Colonic mucosa (tissue), 4 donors: ENCODE measurements around the gene CILP2. TPM values are rescaled to one million over a fixed set of nuclear protein-coding genes. Genes with fewer than 3 reads are reported as not detected.

ENCODE experiments used
- DNase-seq: peaks from one replicate; pipeline ENCODE4 v3.0.0-alpha.2; 2020
- H3K27ac ChIP-seq: fragments of 200-600 bp; one replicate; pipeline ENCODE4 v1.8.0; 2021
- H3K27me3 ChIP-seq: fragments of 200-600 bp; one replicate; pipeline ENCODE4 v1.8.0; 2021
- H3K36me3 ChIP-seq: fragments of 200-600 bp; one replicate; pipeline ENCODE4 v1.8.0; 2021
- H3K4me1 ChIP-seq: fragments of 200-600 bp; one replicate; pipeline ENCODE4 v1.8.0; 2021; ENCODE audit warnings: mild to moderate bottlenecking
- H3K4me3 ChIP-seq: fragments of 200-600 bp; one replicate; pipeline ENCODE4 v1.8.0; 2021
- H3K9ac ChIP-seq, 2 donors: one replicate each; pipeline ENCODE4 v1.7.0; 2013; ENCODE audit warnings: control low read depth in 2 of 2, low read depth in 2 of 2, low read length in 2 of 2
- H3K9me3 ChIP-seq: fragments of 200-600 bp; one replicate; pipeline ENCODE4 v1.8.0; 2021
- intact Hi-C: fragments of 100-400 bp; cut with DNase I; formaldehyde crosslinking; loops from one replicate; pipeline ENCODE4 v1.14.1; 2022
- total RNA-seq, 2 donors: library from RNA; stranded (reverse); fragmentation: NEBNext Ultra II Directional in 1 of 2; extraction: Animal tissue kit (Norgen Biotek cat#: 25700) in 1 of 2; gene quantifications; one replicate each; pipeline ENCODE4 v1.2.1, GENCODE V29; 2021
- TF ChIP-seq, protein P1 (sequence below): fragments of 200-600 bp; IDR thresholded peaks from one replicate; pipeline ENCODE4 v1.8.0; 2022; ENCODE audit warnings: antibody characterized with exemption, mild to moderate bottlenecking
- donor health status: healthy.
- donor health status: DM: no; HTN: no; CAD: no.
- donor health status: DM: no; HTN: no; CAD: no.

The CILP2 gene
- total RNA-seq, 2 donors from 2014 or later = 0.05 to 0.35 TPM

DNA sequence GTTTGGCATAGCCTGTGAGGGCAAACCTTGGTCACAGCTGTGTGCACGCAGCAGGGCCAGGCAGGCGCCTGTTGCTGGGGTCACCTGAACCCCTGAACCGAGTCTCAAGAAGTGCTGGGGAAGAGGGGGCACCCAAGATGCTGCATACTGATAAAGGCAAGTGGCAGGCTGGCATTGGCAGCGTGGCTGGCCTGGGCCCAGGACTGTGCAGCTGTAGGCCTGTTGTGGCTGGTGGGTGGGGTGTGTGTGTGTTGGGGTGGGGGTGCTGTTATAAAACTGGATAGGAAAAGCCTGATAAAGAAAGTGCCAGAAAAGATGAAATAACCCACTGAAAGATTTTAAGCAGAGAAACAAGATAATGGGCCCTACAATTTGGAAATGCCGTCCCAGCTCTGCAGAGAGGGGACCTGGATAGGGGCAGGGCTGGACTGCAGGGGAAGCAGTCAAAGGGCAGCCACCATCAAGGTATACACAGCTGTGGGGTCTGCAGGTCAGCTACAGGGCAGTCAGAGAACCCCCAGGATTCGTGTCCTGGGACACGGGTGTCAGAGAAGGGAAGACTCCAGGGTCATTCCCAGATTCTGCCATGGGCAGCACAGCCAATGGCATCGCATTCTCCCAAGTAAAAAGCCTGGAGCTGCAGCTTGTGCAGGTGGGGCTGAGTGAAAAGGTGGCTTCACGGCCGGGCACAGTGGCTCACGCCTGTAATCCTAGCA, 33.2 kb downstream of the CILP2 start:
- H3K4me3 ChIP-seq = no peak overlapping the region
- TF ChIP-seq, protein P1, sequence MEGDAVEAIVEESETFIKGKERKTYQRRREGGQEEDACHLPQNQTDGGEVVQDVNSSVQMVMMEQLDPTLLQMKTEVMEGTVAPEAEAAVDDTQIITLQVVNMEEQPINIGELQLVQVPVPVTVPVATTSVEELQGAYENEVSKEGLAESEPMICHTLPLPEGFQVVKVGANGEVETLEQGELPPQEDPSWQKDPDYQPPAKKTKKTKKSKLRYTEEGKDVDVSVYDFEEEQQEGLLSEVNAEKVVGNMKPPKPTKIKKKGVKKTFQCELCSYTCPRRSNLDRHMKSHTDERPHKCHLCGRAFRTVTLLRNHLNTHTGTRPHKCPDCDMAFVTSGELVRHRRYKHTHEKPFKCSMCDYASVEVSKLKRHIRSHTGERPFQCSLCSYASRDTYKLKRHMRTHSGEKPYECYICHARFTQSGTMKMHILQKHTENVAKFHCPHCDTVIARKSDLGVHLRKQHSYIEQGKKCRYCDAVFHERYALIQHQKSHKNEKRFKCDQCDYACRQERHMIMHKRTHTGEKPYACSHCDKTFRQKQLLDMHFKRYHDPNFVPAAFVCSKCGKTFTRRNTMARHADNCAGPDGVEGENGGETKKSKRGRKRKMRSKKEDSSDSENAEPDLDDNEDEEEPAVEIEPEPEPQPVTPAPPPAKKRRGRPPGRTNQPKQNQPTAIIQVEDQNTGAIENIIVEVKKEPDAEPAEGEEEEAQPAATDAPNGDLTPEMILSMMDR = no peak
- H3K27ac ChIP-seq = no peak overlapping the region
- no peak for DNase-seq
- H3K27me3 ChIP-seq = no peaks in the 10 kb centered on the region
- intact Hi-C loops = no loop called here
- H3K4me1 ChIP-seq = no peaks in the 10 kb centered on the region
- no peaks in the 10 kb centered on the region for H3K36me3 ChIP-seq
- no peak overlapping the region for H3K9ac ChIP-seq
- no peaks in the 10 kb centered on the region for H3K9me3 ChIP-seq

DNA sequence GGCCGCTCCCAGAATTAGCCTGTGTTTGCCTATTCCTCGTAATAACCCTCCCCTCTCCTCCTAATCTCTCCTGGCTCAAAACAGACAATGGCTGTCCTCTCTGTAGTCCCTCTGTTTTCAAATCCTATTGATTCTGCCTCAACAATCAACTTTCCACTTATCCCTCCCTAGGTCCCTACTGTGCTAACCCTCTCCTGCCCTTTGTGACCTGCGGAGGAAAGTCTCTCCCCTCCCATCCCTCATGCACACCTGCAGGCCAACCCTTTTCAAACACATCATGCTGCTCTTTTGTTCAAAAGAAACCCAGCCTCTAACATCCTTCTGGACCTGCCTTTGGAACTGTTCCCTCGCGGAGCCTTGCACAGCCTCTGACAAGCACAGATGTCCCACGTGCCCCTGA, 37.3 kb downstream of the CILP2 start:
- TF ChIP-seq, protein P1 = no peak
- no peak for DNase-seq
- intact Hi-C loops = no loop called here

DNA sequence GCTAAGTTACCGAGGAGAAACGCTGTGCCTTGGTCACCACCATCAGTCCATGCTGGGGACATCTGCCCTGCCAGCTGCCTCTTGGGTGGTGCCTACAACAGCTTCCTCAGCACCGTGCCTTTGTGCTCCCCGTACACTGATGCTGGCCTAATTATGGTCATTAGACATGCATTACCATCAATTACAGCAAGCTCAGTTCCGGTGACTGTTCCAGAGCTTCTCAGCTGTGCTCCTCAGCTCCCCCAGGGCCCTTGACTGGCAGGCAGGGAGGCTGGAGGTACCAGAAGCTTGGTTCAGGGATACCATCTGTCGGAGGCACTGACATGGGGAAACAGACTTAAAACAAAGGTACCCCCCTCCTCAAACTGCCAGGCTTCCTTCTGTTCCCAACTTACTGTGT, 40.2 kb downstream of the CILP2 start:
- Histone ChIP-seq H3K36me3 (no peaks in the 10 kb centered on the region), H3K27ac (no peak overlapping the region), H3K27me3 (no peaks in the 10 kb centered on the region), H3K9me3 (no peaks in the 10 kb centered on the region), H3K9ac (no peak overlapping the region), H3K4me1 (no peaks in the 10 kb centered on the region), H3K4me3 (no peak overlapping the region)
- TF ChIP-seq, protein P1 = no peak
- DNase-seq = no peak
- intact Hi-C loops = no loop called here

More for the DNA sequence above, 37.3 kb downstream of the CILP2 start:
- no peak overlapping the region for H3K27ac ChIP-seq
- H3K36me3 ChIP-seq = no peaks in the 10 kb centered on the region
- no peaks in the 10 kb centered on the region for H3K4me1 ChIP-seq
- no peak overlapping the region for H3K9ac ChIP-seq
- no peaks in the 10 kb centered on the region for H3K27me3 ChIP-seq
- H3K9me3 ChIP-seq = no peaks in the 10 kb centered on the region
- no peak overlapping the region for H3K4me3 ChIP-seq

DNA sequence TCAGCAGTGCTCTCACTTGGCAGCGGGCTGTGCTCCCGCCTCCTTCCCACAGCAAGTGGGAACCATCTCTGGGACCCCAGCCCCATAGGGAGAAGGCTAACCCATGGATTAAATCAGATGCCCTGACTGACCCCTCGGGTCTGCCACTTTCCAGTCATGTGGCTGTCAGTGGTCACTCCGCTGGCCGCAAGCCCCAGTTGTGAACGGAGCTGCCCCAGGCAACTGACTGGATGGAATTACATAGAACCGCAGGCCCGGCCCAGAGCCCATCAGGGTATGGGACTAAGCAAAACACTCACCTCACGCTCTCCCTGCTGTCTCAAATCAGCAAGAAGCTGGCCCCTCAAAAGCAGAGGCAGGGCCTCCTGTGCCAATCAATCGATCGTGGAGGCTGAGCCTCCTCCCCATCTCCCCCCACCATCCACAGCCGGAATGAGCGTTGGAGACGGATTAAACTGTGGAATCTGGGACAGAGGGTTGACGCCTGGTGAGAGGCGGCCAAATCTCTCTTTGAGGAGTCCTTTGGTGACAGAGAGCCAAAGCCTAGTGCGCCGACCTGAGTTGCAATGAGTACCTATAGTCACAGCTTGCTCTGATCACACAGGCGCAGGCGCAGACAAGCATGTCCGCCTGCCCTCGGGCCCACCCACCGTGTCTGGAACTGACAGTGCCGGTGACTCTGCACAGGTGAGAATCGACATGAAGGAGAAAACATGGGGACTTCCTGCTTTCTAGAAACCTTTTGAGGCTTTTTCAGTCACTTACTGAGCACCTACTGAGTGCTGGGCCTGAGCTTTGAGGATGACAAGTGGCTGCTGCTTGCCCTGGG, 41.7 kb downstream of the CILP2 start:
- Histone ChIP-seq H3K36me3 (no peaks in the 10 kb centered on the region), H3K9ac (peak overlapping the region in 1 of 2 donors; percentile 38), H3K4me1 (no peaks in the 10 kb centered on the region), H3K27me3 (no peaks in the 10 kb centered on the region), H3K4me3 (no peak overlapping the region), H3K9me3 (no peaks in the 10 kb centered on the region), H3K27ac (peak overlapping the region; percentile 50)
- TF ChIP-seq, protein P1 = no peak
- intact Hi-C loops = no loop called here
- DNase-seq = no peak

DNA sequence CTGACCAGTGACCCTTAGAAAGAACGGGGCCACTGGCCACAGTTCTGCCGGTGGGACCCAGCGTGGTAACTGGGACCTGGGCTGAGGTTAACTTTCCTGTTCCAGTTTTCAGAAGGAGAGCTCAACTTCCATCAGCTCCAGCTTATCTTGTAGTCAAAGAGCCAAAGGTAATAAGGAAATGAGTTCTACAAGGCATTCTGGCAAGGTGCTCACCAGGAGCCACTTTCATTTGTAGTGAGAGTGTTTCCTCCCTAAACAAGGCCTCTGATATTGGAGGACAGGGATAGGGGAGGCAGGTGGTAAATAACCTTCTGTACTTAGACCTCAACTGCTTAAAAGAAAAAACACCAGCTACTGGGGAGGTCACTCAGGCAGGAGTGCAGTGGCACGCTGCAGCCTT, 42.4 kb downstream of the CILP2 start:
- Histone ChIP-seq H3K4me1 (no peaks in the 10 kb centered on the region), H3K36me3 (no peaks in the 10 kb centered on the region), H3K9ac (peak overlapping the region in 1 of 2 donors; percentile 38), H3K27me3 (no peaks in the 10 kb centered on the region), H3K9me3 (no peaks in the 10 kb centered on the region), H3K4me3 (no peak overlapping the region), H3K27ac (peak overlapping the region; percentile 50)
- intact Hi-C loops = no loop called here
- TF ChIP-seq, protein P1 = no peak
- DNase-seq = peak; percentile 47
